PFSK-1 (cell line): ENCODE measurements around the gene DNAJB13. TPM values are rescaled to one million over a fixed set of nuclear protein-coding genes. Genes with fewer than 3 reads are reported as not detected.

Source experiments
- FOXP2 ChIP-seq: optimal IDR thresholded peaks from 2 replicates; pipeline ENCODE3; 2011; ENCODE audit warnings: borderline replicate concordance, control low read depth, inconsistent platforms; ENCODE audit not compliant: insufficient read depth; ENCODE audit errors: extremely low read length, extremely low read depth
- POLR2AphosphoS5 ChIP-seq: IDR thresholded peaks from 2 replicates; pipeline ENCODE4 v1.6.1; 2012; ENCODE audit warnings: low read depth, mild to moderate bottlenecking, control low read depth, low read length, moderate library complexity
- SIN3A ChIP-seq: IDR thresholded peaks from 2 replicates; pipeline ENCODE4 v1.6.1; 2012; ENCODE audit warnings: mild to moderate bottlenecking, low read length, moderate library complexity, borderline replicate concordance; ENCODE audit not compliant: insufficient read depth
- TAF1 ChIP-seq: IDR thresholded peaks from 2 replicates; pipeline ENCODE4 v1.6.1; 2012; ENCODE audit warnings: low read length, control low read depth, borderline replicate concordance; ENCODE audit not compliant: insufficient read depth
- polyA plus RNA-seq: library from polyadenylated mRNA; unstranded; fragments of >200 nt; gene quantifications from one replicate; pipeline ENCODE4 v1.2.1, GENCODE V29; 2012; ENCODE audit warnings: low read depth, missing spikeins; ENCODE audit not compliant: insufficient read length
- TF ChIP-seq, protein P1 (sequence below), 2 experiments: IDR thresholded peaks; 2 replicates each; pipeline versions ENCODE4 v1.6.1 to v1.8.0; 2011 to 2012; ENCODE audit warnings: low read depth in 2 of 2, low read length in 2 of 2, control low read depth in 1 of 2, inconsistent platforms in 1 of 2, mild to moderate bottlenecking in 1 of 2, moderate library complexity in 1 of 2; ENCODE audit not compliant: insufficient read depth in 1 of 2

DNAJB13 gene
- polyA plus RNA-seq = 0.36 TPM

DNA sequence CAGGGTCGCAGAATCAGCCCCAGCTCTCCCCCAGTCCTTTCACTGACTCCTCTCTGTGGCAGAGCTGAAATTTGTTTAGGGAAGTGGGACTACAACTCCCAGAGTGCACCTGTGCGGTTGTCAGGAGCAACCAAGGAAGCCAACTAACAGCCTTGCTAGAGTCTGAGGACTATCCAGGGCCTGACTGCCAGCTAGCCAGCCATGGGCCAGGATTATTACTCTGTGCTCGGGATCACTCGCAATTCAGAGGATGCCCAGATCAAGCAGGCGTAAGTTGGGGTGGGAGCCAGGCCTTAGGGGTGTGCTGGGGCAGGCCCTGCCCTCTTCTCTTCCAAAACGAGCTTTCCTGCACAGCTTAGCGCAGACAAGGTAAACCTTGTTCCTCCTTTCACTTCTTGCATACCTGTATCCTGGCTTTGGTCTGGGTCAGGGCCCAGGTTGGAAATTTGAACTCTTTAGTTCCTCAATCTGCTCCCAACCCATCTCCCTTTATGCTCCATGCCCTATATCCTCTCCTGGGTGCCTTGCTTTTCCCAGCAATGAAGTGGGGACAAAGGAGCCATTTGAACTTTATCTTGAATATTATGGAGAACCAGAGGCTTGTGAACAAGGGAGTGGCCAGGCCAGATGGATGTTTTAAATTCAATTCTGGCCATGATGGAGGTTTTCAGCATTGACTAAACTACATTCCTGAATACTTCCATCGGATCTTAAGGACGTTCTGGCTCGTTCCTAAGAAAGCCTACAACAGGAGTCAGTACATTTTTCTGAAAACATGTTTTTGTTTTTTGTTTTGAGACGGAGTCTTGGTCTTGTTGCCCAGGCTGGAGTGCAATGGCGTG lies at the start of gene DNAJB13:
Gene DNAJB13, plus strand, starts transcription at position 158 of the 842 bp plus-strand sequence. Its CDS starts 44 bp downstream, at position 202.
- TF ChIP-seq FOXP2 (no peak), TAF1 (no peak)
- TF ChIP-seq, protein P1, sequence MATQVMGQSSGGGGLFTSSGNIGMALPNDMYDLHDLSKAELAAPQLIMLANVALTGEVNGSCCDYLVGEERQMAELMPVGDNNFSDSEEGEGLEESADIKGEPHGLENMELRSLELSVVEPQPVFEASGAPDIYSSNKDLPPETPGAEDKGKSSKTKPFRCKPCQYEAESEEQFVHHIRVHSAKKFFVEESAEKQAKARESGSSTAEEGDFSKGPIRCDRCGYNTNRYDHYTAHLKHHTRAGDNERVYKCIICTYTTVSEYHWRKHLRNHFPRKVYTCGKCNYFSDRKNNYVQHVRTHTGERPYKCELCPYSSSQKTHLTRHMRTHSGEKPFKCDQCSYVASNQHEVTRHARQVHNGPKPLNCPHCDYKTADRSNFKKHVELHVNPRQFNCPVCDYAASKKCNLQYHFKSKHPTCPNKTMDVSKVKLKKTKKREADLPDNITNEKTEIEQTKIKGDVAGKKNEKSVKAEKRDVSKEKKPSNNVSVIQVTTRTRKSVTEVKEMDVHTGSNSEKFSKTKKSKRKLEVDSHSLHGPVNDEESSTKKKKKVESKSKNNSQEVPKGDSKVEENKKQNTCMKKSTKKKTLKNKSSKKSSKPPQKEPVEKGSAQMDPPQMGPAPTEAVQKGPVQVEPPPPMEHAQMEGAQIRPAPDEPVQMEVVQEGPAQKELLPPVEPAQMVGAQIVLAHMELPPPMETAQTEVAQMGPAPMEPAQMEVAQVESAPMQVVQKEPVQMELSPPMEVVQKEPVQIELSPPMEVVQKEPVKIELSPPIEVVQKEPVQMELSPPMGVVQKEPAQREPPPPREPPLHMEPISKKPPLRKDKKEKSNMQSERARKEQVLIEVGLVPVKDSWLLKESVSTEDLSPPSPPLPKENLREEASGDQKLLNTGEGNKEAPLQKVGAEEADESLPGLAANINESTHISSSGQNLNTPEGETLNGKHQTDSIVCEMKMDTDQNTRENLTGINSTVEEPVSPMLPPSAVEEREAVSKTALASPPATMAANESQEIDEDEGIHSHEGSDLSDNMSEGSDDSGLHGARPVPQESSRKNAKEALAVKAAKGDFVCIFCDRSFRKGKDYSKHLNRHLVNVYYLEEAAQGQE (IDR thresholded peaks at IDR 0.05; ENCODE audit: insufficient read depth in 1 of 2, low read depth in 2 of 2, low read length in 2 of 2) = no peak

DNA sequence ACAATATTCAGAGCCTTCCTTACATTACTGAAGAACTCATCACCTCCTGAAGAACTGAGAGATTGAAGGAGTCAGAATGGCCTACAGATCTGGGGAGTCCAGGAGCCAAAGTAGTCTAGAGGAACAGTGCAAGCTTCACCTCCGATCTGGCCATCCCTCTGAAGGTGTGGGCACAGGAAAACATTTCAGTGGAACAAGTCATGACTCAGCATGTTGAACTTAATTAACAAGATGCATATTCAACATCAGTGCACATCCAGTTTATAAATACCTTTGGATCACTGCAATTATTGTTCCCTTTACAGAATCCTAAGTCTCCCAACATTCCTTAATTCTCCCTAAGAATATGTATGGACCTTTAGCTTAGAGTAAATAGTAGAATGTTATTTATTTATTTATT lies 48.5 kb upstream of the DNAJB13 start:
- no peak for TF ChIP-seq POLR2AphosphoS5
- TF ChIP-seq, protein P1 (IDR thresholded peaks at IDR 0.05; ENCODE audit: insufficient read depth in 1 of 2, low read depth in 2 of 2, low read length in 2 of 2) = no peak
- TF ChIP-seq TAF1 = no peak
- no peak for TF ChIP-seq SIN3A
- no peak for TF ChIP-seq FOXP2

- TF ChIP-seq, protein P1 (IDR thresholded peaks at IDR 0.05; ENCODE audit: insufficient read depth in 1 of 2, low read depth in 2 of 2, low read length in 2 of 2) = no peak
- TF ChIP-seq FOXP2 (no peak), TAF1 (no peak), POLR2AphosphoS5 (no peak), SIN3A (no peak)
Measured at GRCh38 chr11:73907191-73907590, 43.6 kb upstream of the DNAJB13 start.

GRCh38 chr11:73912026-73912425 lies 38.8 kb upstream of the DNAJB13 start:
- no peak for TF ChIP-seq POLR2AphosphoS5
- TF ChIP-seq TAF1 = no peak
- no peak for TF ChIP-seq FOXP2
- TF ChIP-seq SIN3A = no peak
- TF ChIP-seq, protein P1 (IDR thresholded peaks at IDR 0.05; ENCODE audit: insufficient read depth in 1 of 2, low read depth in 2 of 2, low read length in 2 of 2) = no peak
